HG03135 (cell line): Measurements from ENCODE around the gene ASZ1.

ENCODE experiments used
- ATAC-seq: cut with Tn5 transposase; IDR thresholded peaks from one replicate; pipeline ENCODE4 v1.9.1; 2021; ENCODE audit warnings: mild to moderate bottlenecking, moderate library complexity; ENCODE audit not compliant: unreplicated experiment

The ASZ1 gene

GRCh38 chr7:117347962-117348672 lies 79.2 kb downstream of the ASZ1 start:
- no peak for ATAC-seq

- no peak for ATAC-seq
Measured at GRCh38 chr7:117347480-117347879, 79.8 kb downstream of the ASZ1 start.

GRCh38 chr7:117346161-117346560 lies 81.1 kb downstream of the ASZ1 start:
- no peak for ATAC-seq

- no peak for ATAC-seq
Measured at GRCh38 chr7:117338020-117338419, 89.3 kb downstream of the ASZ1 start.

- no peak for ATAC-seq
Measured at GRCh38 chr7:117333168-117333567, 94.1 kb downstream of the ASZ1 start.

GRCh38 chr7:117332031-117332430 lies 95.3 kb downstream of the ASZ1 start:
- no peak for ATAC-seq

GRCh38 chr7:117325836-117326235 lies 101.5 kb downstream of the ASZ1 start:
- ATAC-seq = no peak

- ATAC-seq = no peak
Measured at GRCh38 chr7:117324960-117325359, 102.3 kb downstream of the ASZ1 start.

GRCh38 chr7:117323851-117324711 lies 103.2 kb downstream of the ASZ1 start:
- no peak for ATAC-seq

GRCh38 chr7:117323305-117323850 lies 103.9 kb downstream of the ASZ1 start:
- ATAC-seq = no peak

- no peak for ATAC-seq
Measured at GRCh38 chr7:117322741-117323304, 104.5 kb downstream of the ASZ1 start, which contains the start of gene WNT2. WNT2 (minus strand) TSS chr7:117323058; CDS start chr7:117322989, 69 bp downstream.

GRCh38 chr7:117320523-117320922 lies 106.8 kb downstream of the ASZ1 start:
- ATAC-seq = no peak

- no peak for ATAC-seq
Measured at GRCh38 chr7:117319181-117319580, 108.1 kb downstream of the ASZ1 start.

- ATAC-seq = no peak
Measured at GRCh38 chr7:117313582-117313981, 113.7 kb downstream of the ASZ1 start.
